ENCODE data around the gene PORCN.
A peak's percentile ranks its signal among the peaks of the same experiment; 100 is the strongest.

Gene PORCN

DNA sequence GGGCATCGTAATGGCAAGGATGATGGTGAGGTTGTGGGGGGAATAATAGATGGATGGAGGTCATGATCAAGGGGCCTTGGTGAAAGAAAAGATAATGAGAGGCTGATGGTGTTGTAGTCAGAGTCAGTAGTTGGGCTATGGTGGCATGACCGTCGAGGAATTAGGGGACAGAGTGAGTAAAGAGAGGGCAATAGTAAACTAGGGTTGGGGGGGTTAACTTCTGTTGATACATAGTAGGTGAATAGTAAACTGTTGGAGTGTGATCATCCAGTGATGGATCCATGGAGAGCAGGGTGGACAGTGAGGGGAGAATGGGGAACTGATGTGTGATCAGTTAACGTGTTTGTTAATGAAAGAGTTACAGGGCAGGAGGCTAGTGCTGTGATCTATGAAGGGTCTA is 31.9 kb upstream of the PORCN start:
- no peak for DNase-seq (ENCODE audit: low spot score)

DNA sequence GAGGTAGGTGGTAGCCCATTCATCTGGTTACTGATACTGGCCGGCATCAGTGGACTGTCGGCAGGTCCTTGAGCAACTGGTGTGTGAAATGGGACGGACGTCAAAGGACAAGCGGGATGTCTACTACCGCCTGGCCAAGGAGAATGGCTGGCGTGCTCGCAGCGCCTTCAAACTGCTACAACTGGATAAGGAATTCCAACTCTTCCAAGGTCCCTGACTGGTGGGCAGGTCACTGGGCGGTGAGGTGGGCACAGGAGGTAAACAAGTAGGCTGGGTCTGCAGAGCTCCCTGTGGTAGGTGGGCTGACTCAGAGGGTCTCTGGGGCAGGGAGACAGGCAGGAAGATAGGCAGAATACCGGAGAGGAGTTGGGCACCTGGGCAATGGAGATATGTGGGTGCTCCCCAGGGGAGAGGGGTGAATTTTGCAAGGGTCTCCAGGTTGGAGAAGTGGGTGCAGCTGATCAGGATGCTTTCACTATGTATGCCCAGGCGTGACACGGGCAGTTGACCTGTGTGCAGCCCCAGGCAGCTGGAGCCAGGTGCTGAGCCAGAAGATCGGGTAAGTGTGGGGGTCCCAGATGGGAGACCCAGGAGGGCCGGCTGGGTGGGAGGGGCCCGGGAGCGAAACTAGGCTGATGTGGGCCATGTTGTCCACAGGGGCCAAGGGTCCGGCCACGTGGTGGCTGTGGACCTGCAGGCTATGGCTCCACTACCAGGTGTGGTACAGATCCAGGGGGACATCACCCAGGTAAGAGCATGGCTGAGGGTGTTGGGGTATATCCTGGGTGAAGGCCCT is 30.6 kb upstream of the PORCN start:
- DNase-seq (ENCODE audit: low spot score) = no peak

DNA sequence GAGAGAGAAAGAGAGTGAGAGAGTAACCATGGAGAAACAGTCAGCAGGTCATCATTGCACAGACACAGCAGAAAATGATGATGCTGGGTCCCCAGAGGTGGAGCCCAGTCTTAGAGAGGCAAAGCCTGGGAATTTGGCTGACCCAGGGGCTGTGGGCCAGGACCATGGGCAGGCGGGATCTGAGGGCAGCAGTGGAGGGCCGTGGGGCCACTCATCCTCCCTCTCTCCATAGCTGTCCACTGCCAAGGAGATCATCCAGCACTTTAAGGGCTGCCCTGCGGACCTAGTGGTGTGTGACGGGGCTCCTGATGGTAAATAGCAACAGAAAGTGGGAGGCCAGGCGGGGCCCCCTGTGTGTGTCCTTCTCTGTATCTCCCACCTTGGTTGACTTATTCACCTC is 30.0 kb upstream of the PORCN start:
- DNase-seq (ENCODE audit: low spot score) = no peak

DNA sequence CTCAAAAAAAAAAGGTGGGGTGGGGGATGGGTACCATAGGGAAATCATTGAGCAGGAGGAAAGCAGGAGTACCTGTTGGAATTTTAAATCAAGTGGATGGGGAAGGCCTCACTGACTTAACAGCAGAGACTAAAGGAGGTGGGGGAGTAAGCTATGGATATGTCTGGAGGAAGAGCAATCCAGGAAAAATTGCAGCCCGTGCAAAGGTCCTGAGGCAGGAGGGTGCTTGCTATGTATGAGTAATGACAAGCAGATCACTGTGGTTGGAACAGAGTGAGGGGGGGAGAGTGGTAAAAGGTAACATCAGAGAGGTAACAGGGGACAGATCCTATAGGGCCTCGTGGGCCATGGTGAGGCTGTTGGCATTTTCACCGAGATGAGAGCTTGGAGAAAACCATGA is 28.6 kb upstream of the PORCN start:
- no peak for DNase-seq (ENCODE audit: low spot score)

DNA sequence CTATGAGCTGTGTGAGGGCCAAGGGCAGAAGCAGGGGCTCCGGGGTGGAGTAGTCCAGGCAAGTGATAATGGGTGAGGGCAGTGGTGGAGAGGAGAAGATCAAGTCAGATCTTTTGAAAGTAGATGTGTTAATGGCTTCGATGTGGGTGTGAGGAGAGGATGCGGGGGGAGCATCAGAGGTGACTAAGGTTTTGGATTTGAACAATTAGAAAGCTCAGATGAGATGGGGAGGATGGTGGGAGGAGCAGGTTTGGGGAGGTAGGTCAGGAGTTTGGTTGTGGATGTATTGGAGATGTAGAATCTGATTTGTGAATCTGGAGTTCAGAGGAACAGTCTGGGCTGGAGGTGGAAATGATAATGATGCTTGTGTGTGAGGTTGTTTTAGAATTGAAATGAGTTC is 28.2 kb upstream of the PORCN start:
- no peak for DNase-seq (ENCODE audit: low spot score)

DNA sequence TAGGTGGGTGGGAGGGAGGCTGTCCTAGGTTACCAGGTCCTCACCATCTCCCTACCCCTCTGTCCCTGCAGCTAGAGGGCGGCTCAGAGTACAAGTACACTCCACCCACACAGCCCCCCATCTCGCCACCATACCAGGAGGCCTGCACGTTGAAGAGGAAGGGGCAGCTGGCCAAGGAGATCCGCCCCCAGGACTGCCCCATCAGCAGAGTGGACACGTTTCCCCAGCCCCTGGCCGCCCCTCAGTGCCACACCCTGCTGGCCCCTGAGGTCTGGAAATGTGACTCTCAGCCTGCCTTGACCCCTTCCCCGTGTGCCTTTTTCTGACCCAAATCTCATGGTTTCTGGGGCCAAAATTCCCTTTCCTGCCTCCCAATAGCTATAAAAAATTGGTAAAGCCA is 26.3 kb upstream of the PORCN start:
- DNase-seq (ENCODE audit: low spot score) = no peak

DNA sequence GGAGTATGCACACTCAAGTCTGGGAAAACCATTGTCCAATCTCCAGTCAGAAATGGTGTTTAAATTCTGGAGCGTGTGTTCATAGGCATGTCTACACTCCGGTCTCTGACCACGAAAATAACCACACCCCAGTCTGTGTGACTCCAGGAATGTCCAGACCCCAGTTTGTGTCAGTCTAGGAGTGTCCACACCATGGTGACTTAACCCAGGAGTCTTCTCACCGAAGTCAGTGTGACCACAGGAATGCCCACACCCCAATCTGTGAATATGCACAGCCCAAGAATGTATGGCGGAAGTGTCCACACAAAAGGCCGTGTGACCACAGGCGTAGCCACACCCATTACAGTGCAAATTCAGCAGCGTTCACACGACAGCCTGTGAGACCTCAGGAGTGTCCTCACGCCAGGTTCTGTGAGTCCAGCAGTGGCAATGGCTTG is 21.4 kb upstream of the PORCN start:
- DNase-seq (ENCODE audit: low spot score) = no peak

DNA sequence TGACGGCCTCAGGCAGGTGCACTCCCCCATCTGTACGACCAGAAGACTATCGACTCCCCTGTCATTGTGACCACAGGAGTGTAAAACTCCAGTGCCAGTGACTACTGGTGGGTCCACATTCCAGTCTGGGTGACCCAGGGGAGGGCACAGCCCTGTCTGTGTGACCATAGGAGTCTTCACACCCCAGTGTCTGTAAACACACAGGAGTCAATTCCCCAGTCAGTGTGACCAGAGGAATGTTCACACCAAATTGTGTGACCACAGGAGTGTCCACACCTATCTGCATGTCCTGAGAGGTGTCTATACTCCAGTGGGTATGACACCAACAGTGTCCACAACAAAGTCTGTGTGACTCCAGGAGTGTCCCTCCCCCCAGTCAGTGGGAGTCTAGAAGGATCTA is 20.8 kb upstream of the PORCN start:
- no peak for DNase-seq (ENCODE audit: low spot score)

DNA sequence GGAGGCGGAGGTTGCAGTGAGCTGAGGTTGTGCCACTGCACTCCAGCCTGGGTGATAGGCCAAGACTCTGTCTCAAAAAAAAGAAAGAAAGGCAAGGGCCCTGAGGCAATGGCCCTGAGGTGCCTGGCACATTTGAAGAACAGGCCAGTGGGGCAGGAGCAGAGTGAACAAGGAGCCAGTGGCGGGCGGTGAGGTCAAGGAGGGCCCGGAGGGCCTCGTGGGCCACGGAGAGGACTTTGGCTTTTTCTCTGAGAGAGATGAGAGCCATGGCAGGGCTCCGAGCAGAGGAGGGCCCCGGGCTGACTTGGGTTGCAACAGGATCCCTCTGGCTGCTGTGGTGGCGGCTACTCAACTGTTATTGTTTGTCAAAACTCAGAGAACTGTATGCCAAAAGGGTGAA is 19.5 kb upstream of the PORCN start:
- no peak for DNase-seq (ENCODE audit: low spot score)

DNA sequence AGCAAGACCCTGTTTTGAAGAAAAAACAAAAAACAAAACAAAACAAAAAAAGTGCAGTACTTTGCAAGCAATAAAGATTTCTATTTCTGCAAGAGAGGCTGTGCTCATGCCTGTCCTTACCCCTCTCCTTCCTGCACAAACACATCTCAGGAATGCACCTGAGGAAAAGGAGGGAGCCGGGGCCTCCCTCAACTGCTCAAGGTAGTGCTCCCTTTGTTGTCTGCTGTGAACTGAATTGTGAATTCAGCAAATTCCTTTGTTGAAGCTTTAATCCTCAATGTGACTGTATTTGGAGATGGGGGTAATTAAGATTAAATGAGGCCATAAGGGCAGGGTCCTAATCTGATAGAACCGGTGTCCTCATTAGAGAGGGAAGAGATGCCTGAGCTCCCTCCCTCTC is 18.9 kb upstream of the PORCN start:
- DNase-seq (ENCODE audit: low spot score) = no peak

DNA sequence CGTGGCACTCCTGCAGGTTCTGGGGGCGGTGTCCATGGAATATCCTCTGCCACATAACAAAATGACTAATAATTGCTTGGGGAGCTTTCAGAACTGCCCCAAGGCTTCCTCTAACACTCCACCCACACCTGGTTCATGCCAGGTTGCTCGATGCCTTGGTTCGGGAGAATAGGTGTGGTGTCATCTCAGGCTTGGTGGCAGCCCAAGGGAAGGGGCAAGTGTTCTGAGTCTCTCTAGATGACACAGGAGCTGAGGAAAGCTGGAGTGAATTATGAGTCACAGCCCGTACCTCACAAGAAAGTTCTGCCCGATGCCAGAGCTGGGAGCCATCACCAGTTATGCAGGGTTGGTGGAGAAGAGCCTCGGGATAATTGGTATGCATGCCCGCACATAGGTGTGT is 18.1 kb upstream of the PORCN start:
- DNase-seq (ENCODE audit: low spot score) = no peak

DNA sequence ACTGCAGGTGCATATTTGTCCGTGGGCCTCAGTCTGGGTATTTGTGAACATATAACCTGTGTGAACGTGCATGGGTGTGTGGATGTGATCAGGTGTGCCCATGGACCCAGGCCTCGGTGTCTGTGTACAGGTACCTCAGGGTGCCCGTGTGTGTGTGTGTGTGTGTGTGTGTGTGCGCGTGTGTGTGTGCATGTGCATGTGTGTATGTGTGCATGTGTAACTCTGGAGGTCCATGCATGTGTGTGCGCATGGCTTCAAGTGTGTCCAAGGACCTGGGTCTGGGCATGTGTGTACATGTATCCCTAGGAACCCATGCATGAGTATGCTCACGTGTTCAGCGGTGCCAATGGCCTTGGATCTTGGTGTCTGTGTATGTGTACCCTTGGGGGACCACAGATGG is 17.0 kb upstream of the PORCN start:
- no peak for DNase-seq (ENCODE audit: low spot score)

DNA sequence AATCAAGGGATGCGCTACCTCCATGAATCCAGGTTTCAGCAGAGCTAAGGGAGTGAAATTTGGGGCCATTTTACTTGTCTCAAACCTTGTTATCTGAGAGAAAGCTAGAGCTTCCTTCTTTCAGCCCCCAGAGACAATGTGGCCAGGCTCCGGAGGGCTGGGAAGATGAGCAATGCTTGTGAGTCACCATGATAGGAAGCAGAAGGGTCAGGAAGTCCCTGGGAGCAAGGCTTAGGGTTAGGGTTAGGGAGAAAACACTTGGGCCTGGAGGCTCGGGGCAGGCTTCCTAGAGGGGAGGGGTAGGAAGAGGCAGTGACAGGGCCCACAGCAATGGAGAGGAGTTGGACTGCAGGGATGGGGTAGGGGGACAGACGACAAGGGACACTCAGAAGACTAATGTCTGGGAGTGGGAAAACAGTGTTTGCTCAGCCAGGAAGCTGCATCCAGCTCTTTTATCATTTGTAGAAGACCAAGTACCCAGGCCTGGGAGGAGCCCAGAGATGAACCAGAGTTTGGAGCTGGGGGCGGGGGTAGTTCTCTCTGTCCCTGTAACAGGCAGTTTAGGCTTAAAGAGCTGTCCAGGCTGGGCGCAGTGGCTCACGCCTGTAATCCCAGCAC is 16.4 kb upstream of the PORCN start:
- DNase-seq (ENCODE audit: low spot score) = no peak

DNA sequence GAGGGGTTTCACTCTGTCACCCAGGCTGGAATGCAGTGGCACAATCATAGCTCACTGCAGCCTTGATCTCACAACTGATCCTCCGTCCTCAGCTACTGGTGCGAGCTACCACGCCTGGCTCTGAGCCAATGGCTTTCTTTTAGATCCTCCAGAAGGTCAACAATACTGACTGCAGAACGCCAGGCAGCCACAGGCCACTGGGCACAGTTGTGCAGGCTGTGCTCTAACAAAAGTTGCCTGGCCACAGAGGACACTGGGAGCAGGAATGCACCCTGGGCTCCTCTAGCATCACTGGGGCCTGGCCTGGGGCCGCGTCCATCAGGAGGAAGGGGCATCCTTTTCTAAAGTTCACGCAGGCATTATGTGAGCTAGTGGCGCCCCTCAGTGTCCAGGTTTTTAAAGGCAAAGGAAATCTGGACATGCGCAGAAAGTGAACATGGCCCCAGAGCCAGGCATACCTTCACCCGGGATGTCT is 14.9 kb upstream of the PORCN start:
- DNase-seq (ENCODE audit: low spot score) = peak; percentile 45

DNA sequence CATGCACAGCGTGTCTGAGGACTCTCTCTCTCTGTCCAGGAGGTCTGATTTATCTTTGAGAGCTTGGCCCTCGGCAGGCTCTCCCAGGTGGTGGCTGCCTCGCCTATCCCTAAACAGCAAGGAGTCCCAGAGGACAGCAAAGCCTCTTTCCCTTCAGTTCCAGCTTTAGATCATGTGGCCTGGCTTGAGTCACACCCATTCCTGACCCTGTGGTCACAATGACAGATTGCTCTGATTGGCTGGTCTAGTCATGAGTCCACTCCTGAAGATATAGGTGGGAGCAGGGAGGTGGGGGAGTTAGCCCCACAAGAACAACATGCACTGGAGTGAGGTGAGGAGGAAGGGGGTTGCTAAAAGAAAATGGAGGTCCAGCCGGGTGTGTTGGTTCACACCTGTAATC is 12.1 kb upstream of the PORCN start:
- DNase-seq (ENCODE audit: low spot score) = no peak

DNA sequence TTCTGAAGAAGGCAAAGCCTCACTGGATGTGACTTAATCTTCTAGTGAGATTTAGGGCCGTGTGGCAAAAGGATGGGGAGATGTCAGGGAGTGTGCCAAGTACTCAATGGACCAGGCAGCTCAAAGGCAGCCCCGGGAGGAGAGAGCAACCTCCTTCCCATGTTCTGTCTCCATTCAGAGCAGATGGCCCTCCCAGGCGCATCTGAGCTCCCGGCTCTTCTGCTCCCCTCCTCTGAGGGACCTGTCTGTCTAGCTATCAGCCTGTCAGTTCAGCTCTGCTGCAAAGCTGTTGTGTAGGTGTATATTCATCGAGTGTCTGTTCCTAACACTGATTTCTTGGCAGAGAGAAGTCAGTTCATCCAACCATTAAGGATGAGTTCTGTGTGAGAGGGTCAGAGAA is 10.9 kb upstream of the PORCN start:
- peak; percentile 27 for DNase-seq (ENCODE audit: low spot score)

DNA sequence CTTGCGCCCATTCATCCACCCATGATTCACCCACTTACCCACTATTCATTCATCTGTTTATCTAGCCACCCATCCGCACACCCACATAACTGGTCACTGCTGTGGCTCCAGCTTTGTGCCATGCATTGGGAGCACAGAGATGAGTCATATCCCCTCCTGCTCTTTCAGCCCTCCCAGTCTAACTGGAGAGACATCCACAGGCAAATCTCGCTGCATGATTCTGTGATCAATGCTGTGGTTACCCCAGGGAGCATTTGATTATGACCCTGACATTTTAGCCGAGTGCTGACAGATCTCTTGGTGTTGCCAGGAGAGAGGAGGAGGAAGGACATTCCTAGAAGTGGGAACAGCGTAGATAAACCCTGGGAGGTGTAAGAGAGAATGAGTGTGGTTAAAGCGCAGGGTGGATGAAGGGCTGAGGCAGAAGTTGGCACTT is 10.4 kb upstream of the PORCN start:
- peak; percentile 7 for DNase-seq (ENCODE audit: low spot score)

DNA sequence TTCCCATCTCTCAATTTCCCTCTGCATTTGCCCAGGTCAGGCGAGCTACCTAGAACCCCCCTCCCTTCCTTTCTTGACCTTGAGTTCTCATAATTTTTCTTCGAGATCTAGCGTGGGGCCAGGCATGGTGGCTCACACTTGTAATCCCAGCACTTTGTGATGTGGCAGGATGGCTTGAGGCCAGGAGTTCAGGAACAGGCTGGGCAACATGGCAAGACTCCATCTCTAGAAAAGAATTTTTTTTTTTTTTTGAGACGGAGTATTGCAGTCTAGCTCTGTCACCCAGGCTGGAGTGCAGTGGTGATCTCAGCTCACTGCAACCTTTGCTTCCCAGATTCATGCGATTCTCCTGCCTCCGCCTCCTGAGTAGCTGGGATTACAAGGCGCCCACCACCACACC is 4.5 kb upstream of the PORCN start:
- no peak for DNase-seq (ENCODE audit: low spot score)

DNA sequence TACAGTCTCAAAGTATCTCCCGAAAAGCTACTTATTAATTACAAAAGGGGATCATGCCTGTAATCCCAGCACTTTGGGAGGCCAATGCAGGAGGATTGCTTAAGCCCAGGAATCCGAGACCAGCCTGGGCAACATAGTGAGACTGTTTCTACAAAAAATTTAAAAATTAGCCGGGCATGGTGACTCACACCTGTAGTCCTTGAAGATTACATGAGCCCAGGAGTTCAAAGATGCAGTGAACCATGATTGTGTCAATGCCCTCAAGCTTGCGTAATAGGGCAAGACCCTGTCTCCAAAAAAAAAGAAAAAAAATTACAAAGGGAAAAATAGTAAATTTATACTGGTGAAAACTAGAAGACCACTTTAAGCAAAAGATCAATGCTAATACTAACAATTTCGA is 3.3 kb upstream of the PORCN start:
- no peak for DNase-seq (ENCODE audit: low spot score)

DNA sequence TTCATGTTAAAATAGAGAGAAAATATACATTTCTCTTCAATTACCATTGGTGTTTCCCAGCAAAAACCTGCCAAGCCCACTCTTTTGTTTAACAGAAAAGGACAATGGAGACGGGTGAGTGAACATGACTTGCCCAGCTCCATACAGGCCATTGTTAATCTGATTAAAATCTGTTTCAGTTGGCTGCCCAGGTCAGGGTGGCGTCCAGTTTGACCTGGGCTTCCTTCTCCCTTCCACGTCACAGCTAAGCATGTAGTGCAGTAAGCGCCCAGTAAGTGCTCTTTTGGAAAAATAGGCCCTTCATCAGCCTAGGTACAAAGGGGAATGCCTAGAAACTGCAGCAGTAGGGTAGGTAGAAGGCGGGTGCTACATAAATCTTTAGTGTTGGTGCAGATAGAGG is 1.5 kb upstream of the PORCN start:
- DNase-seq (ENCODE audit: low spot score) = no peak

DNA sequence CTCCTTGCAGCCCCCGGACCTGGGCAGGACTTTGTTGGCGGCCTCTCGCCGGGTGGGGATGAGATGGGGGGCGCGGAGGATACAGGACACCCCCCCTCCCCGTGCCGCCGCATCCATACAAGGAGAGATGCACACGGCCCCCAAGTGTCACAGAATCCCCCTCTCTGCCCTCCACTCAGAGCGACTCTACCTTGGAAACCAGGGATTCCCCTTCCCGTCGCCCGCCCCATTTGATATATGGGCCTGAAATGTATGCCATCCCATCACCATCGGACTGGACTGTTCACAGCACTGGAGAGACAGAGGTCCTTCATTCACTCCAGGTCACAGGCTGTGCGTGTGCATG is 426 bp downstream of the PORCN start:
- no peak for DNase-seq (ENCODE audit: low spot score)

DNA sequence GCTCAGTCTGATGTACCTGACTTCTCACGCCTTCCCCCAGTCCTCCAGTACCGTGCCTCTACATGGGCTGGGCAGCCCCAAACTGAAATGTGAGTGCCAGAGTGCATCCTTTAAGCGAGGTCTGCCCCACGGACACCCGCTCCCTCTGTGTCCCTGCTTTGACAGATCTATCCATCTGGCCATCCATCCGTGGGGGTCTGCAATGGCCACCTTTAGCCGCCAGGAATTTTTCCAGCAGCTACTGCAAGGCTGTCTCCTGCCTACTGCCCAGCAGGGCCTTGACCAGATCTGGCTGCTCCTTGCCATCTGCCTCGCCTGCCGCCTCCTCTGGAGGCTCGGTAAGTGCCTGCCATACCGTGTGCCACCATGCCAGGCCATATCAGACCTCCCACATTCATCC is 827 bp downstream of the PORCN start:
- DNase-seq (ENCODE audit: low spot score) = no peak

DNA sequence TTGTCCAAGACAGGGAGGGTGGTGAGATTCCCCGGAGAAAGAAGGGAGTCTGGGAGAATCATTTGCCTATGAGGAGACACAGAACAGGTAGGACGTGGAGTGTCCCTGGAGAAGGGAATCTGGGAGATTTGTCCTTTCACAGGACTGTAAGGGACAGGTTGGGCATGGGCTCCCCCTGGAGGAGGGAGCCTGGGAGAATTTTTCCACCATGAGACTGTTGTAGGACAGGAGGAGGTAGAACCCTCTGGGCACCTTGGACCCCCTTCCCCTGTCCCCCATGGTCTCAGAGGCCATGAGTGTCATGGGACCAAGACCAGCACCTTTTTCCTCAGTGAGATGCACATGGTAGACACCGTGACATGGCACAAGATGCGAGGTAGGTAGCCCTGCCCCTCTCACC is 2.8 kb downstream of the PORCN start:
- DNase-seq (ENCODE audit: low spot score) = no peak

DNA sequence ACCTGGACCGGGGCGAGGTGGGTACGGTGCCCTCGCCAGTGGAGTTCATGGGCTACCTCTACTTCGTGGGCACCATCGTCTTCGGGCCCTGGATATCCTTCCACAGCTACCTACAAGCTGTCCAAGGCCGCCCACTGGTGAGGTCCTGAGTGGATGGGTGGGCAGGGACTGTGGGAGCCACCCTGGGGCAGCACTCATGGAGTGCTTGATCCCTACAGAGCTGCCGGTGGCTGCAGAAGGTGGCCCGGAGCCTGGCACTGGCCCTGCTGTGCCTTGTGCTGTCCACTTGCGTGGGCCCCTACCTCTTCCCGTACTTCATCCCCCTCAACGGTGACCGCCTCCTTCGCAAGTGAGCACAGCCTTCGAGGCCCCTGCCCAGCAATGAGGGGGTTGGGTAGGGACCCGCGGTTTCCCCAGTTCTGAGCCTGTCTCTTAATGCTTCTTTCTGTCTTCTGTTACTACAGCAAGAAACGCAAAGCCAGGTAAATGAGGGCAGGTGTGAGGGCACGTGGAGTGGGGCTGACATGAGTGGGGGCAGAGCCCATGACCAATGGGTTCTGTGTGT is 3.7 kb downstream of the PORCN start:
- DNase-seq (ENCODE audit: low spot score) = no peak
